CD4-positive, alpha-beta T cell treated with Interferon alpha-2 for 1 hour (primary cell): ENCODE measurements around the gene SPOCK1.

Experiments
- DNase-seq, 2 donors: peaks; one replicate each; pipeline ENCODE4 v3.0.0-alpha.2; 2020 to 2022

SPOCK1 gene

DNA sequence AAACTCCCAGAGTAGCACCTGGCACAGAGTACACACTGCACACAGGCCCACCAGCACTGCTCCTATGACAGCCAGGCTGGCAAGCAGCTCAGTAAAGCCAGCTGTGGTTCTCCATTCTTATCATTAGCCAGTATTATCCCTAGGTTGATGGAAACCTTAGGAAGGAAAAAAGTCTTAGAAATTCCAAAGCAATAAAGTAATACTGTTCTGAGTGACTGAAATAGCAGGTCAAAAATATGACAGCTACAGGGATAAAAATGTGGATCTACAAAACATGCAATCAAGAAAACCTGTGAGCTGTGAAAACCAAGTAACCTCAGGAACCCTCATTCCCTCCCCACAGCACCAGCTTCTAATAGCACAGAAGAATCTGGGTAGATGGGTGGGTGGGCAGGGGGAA, 403.5 kb downstream of the SPOCK1 start:
- DNase-seq: no peak

DNA sequence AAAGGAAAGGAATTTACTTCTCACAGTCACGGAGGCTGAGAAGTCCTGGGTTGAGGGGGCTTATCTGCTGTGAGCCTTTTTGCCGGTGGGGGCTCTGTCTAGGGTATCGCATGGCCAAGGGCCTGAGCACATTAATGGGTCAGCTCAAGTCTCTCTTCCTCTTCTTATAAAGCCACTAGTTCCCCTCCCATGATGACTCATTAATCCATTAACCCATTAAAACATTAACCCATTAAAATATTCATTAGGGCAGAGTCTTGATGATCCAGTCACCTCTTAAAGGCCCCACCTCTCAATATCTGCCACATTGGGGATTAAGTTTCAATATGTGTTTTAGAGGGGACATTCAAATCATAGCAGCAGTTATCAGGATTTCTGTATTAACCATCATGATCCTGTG, 406.3 kb downstream of the SPOCK1 start:
- DNase-seq: no peak

DNA sequence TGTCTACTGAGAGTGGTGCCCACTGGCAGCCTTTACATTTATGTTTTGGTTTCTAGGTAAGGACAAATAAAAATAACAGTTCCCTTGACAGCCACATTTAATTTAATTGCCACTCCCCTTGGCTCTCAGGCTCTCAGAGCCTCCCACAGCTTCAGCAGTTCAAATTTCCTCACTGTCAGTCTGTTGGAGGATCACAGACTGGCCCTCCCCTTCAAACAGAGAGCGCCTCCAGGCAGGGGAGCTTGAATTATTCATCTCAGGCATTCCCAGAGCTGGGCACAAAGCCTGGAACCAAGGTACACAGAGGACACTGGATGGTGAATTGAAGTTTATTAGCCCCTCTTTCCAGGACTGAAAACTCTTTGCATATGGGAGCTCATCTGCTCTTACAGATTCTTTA, 407.7 kb downstream of the SPOCK1 start:
- DNase-seq: no peak

DNA sequence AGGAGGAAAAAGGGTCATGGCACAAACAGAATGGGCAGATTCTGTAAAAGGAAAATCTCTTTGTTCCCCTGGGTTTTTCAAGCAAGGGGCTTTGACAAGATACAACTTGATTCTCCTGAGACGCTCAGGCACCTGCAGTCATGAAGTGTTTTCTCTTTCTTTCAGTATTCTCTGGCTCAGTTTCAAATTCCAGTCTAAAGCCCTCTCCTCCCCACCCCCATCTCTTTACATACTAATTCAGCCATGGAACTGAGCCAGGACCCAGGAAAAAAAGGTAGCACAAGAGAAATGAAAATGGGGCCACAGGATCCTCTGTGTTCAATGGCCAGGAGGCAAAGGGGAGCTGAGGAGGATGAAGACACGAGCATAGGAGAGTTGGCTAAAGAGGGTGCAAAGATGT, 408.4 kb downstream of the SPOCK1 start:
- DNase-seq: no peak

DNA sequence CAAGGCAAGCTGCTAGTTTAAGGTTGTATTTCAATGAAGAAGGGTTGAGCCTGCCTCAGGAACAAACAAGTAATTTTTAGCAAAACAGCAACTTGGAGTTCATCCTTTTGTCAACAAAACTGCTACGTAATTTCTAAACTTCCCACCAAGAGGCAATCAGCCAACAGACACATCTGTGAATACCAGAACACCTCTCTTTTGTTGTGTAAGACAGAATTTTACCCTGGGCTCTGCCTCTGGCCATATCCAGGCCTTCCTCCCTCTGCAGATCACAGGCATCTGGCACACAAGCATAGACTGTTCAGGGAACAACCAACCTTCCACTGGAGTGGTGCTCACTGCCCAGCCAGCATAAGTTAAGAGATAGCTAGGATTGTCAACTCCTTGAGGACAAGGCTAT, 409.0 kb downstream of the SPOCK1 start:
- DNase-seq: no peak

DNA sequence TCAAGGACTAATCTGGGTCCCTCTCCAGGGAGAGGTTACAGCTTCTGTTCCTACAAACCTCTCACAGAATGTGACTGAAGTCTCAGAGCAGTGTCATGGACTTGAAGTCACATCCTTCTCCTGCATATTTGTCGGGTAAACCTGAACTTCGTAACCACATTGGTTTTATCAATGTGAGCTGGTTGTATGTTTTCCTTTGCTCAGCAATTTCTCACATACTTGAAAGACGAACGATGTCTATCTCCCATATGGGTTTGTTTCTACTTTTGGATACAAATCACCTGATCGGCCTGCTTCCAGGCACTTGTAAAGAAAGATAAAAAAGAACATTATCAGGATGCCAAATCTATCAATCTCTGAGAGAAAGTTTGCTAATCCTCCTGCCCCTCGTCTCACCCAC, 411.0 kb downstream of the SPOCK1 start:
- DNase-seq: no peak

GRCh38 chr5:137086342-137086741, 412.8 kb downstream of the SPOCK1 start:
- DNase-seq: no peak

DNA sequence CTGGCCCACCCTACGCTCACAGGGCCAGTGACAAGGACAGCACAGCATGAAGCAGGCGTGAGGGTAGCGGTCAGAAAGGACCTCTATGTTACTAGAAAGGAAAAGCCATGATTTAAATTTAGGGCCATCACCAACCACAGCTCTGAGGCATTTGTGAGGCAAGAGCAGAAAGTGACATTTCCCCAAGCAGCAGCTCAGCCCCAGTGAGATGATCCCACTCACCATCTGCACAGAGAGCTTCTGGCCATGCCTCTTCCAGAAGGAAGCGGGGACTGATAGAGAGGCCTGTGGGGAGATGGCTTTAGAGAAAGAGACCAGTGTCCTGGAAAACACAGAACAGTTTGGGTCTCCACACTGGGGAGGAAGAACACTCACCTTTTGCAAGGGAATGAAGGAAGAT, 413.9 kb downstream of the SPOCK1 start:
- DNase-seq: no peak

DNA sequence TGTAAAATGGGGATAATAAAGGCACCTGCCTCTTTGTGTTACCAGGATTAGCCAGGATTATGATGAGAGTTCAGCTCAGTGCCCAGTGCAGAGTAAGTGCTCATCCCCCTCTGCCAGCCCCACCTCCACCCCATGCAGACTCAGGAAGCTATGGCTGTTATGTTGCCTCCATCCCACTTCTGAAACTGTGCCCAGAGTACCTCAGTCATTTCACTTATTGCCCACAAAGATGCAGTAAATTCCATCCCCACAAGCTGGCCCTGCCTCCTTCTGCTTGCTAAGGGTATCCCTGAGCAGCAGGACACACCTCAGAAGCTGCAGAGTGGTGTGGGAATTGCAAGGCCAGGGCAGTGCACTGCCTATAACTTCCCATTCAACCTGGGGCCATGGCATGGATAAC, 415.1 kb downstream of the SPOCK1 start:
- no peak for DNase-seq

- no peak for DNase-seq
Observed at GRCh38 chr5:137082951-137083350, 416.2 kb downstream of the SPOCK1 start.

DNA sequence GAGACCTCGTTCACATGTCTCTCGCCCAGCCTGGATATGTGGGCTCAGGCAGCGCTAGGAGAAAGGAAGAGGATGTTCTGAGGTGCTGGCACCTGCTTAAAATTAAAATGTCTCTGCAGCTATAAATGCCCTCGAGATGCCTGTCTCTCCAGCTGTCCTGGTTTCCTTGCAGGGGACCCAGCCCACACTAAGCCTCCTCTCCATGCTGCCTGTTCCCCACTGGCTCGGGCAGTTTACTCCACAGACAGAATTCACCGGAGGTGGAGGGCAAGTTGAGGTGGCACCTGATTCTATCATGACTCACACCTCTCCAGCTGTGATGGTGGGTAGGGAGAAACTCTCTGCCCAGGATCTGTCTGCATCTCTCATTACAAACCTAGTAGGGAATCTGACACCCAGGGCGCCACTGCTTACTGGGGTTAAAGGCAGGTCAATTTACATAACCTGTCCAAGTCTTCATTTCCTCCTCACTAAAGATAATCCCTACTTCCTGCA, 420.9 kb downstream of the SPOCK1 start:
- DNase-seq: no peak

DNA sequence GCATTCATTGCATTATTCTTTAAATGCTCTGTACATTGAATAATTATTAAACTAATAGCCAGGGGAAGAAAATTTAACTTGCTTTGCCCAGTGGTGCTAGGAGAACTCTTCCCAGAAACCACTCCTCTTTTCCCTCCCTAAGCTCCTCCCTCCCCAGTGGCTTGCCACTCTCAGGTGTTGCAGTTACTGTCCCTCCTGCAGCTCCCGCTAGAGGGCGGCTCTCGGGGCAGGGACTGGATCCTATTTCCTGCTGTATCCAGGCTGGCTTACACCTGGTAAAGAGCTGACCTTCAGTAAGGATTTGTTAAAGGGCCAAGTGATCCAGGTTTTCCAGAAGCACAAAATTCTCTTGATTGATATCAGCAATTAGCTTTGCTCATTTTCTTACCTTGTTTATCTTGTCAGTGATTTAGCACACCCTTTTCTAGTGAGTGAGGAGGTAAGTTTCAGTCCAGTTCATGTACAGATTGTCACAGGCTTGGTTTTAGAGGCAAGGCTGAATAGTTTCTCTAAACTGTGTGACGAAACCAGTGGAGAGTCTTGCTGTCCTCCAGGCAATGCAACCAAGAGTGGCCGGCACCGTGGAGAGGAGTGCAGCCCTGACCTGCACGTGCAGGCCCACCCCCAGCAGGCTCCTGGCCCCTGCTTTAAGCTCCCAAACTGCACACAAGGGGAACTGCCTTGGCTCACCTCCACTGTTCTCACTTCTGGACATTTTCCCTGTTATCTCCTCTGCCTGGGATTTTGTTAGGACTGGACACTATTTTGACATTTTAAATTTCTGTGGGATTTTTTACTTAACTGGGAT, 423.8 kb downstream of the SPOCK1 start:
- DNase-seq: no peak

DNA sequence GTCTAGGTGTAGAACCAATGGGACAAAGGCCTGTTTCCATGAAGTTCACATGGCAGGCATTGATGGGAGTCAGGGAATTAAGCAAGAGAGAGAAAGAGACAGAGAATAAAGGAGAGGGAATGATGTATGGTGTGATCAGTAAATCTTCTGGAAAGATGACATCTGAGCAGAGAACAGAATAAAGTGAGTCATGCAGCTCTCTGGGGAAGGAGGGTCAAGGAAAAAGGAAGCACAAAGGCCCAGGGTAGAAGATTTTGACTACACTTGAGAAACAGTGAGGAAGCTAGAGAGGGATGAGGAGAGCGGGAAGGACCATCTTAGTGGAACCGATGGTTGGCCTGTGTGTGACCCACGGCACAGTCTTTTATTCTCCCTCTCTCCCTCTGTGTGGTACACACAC, 425.9 kb downstream of the SPOCK1 start:
- DNase-seq: no peak

- no peak for DNase-seq
Observed at GRCh38 chr5:137072361-137073115, 426.6 kb downstream of the SPOCK1 start.

DNA sequence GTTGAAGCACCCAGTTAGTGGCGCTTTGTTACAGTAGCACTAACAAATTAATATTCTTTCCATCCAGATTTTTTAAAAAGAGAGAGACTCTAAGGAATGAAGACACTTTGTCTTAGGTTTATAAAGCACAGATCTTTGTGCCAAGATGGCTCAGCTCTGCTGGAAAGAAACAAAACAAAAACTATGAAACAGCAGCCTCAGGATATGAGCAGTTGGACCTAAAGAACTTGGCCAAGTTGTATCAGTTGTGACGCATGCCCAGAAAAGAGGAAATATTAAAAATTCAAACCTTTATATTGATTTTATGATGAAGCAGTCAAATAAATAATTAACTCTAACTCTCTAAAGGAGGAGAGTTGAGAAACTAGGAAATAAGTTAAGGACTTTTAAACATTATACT, 427.2 kb downstream of the SPOCK1 start:
- no peak for DNase-seq

DNA sequence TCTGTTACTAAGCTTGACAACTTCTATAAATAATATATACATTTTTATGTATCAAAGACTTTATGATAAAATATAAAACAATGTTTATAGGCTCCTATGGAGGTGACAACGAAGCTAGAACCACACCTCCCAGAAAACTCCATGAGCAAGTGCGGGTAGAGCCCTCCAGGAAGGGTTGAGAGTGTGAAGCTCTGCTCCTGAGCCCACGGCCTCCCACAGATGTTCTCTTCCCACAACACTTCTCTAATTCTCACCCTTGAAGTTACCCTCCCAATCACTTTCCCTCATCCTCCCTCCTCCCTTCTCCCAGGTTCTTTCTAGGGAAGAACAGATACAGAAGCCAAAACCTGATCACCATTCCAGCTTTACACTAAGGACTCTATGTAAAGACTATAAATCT, 427.6 kb downstream of the SPOCK1 start:
- DNase-seq: no peak

GRCh38 chr5:137070521-137070920, 428.6 kb downstream of the SPOCK1 start:
- no peak for DNase-seq

GRCh38 chr5:137069358-137069757, 429.8 kb downstream of the SPOCK1 start:
- no peak for DNase-seq

DNA sequence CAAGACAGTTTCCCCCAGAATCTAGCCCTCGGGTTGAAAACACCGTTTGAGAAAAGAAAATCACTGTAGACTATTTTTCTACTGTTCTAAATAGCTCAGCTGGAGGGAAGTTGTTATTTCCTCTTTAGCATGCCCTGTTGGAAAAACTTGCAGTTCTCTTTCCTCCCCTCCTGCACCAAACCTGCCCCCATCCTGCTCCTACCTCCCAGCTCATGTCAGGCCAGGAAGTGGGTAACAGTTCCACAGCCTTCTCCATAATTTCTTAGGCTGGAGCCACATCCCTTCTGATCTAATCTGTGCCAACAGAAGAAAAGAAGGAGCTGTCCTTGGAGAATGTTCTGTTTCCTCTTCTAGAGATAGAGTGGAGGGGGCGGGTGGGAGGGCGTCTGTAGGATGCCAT, 437.7 kb downstream of the SPOCK1 start:
- DNase-seq: no peak

DNA sequence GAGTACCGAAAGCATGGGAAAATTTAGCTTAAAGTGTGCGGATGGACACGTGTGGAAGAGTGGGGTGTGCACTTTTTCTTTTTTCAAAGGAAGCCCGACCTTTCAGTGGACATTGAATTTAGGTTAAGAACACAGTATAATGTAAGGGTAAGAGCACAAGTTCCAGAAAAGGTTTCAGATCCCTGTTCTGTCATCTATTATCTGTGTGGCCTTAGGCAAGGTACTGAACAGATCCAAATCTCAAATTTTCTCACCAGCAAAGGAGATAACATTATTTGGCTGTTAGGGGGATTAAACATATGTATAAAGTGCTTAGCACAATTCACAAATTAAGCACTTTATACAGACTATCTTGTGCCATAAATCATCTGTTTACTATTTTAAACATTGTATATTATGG, 441.0 kb downstream of the SPOCK1 start:
- DNase-seq: no peak

DNA sequence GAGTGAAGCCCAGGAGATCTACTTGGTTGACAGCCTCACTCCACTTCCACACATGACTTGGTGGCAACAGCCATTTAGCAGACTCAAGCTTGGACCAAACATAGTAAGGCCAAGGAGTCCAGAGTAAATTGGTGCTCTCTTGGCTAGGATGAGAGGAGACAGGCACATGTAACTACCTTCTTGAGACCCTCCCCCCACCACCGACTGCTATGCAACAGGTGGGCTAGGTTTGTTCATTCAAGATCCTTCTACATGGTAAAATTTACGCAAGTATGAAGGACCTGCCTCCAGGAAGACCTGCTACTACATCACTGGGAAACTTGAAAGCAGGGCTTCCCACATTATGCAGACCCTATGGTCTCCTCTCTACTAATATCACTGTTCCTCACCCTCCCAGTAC, 442.4 kb downstream of the SPOCK1 start:
- DNase-seq: no peak

DNA sequence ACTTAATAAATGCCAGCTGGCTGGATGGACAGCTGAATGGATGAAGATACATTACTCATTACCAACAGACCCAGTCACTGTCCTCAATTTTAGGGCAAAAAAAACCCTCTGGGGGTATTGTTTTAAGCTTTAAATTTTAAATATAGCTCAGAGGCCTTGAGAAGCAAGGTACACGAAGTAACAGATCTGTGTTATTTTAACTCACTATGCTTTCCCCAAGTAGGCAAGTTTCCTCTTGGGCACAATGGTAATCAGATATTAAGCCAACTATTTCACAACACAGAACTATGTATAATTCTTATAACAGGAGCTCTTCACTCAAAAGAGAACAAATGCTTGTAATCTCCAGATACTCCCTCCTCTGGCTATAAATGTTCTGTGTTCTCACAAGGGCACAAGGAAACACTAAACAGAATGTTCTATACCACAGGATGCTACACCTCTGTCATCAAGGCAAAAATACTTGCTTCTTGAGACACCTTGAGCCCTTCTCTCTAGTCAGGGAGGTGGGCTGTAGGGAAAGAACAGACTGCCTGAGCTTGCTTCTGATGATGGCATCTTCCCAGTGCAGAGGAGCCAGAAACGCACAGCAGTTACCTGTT, 443.8 kb downstream of the SPOCK1 start:
- DNase-seq: no peak

- no peak for DNase-seq
Observed at GRCh38 chr5:137054792-137055191, 444.3 kb downstream of the SPOCK1 start.

DNA sequence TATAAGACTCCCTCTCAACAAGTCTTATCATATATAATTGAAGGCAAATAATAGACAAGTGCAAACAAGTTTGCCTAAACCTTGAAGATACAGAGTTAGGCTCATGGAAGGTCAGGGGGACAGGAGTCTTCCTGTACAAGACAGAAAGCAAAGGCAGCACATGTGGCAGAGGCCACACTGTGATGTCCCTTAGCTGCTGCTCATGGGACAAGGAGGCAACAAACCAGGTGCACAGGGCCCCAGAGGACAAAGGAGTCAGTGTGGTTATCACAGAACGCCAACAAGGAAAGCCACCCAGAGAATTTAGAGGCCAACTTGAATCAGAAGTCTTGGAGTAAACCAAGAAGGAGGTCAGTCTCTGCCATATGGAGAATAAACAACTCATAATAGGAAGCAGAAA, 444.8 kb downstream of the SPOCK1 start:
- DNase-seq: no peak
